Measurements from ENCODE around the gene URM1.
A peak's percentile ranks its signal among the peaks of the same experiment; 100 is the strongest.
"Not testable (repeated sequence)": the region's sequence is repeated elsewhere in the genome, so short reads cannot be mapped to it uniquely, and the experiment has no call there.

URM1 gene

GRCh38 chr9:128409450-128409849, 38.3 kb downstream of the URM1 start:
- DNase-seq (ENCODE audit: low read depth), result no peak

DNA sequence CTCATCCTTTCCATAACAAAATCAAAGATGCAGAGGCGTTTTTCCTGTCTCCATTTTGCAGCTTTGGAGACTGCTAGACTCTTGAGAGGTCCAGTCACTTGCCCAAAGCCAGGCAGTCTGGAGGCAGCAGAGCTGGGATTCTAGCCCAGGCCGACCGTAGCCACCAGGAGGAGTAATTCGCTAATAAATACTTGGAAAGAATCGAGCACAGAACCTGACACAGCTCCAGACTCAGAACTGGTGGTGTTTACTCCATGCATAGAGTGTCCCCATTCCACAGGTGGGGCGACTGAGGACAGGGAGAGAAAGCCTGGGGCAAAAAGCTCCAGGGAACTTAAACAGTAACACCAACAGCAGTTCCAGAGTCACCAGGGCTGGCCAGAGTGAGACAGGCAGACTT, 38.8 kb downstream of the URM1 start:
- DNase-seq (ENCODE audit: low read depth), result peak; percentile 31

GRCh38 chr9:128411364-128412119, 40.4 kb downstream of the URM1 start:
- no peak for DNase-seq (ENCODE audit: low read depth)

- DNase-seq (ENCODE audit: low read depth), result peak; percentile 28
Observed at GRCh38 chr9:128412120-128412790, 41.1 kb downstream of the URM1 start.

GRCh38 chr9:128413728-128414127, 42.6 kb downstream of the URM1 start:
- DNase-seq (ENCODE audit: low read depth), result not testable (repeated sequence)

DNA sequence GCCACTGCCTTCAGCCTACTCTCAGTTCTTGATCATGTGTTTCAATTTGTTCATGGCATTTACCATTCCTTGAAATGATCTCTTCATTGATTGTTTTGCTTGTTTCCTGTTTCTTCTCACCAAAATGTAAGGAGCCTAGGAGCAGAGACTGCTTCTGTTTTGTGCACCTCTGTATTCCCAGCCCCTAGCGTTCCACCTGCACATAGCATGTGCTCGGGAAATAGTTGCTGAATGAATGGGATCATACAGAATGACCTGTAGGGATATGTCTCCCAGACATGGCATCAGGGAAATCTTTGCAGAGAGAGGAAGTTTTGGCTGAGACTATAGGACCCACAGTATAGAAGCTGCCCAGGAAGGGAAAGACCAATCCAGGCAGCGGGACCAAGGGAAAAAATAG, 43.3 kb downstream of the URM1 start:
- DNase-seq (ENCODE audit: low read depth), result no peak

- DNase-seq (ENCODE audit: low read depth), result no peak
Observed at GRCh38 chr9:128415281-128415680, 44.1 kb downstream of the URM1 start.

- DNase-seq (ENCODE audit: low read depth), result no peak
Observed at GRCh38 chr9:128416014-128416413, 44.8 kb downstream of the URM1 start.

DNA sequence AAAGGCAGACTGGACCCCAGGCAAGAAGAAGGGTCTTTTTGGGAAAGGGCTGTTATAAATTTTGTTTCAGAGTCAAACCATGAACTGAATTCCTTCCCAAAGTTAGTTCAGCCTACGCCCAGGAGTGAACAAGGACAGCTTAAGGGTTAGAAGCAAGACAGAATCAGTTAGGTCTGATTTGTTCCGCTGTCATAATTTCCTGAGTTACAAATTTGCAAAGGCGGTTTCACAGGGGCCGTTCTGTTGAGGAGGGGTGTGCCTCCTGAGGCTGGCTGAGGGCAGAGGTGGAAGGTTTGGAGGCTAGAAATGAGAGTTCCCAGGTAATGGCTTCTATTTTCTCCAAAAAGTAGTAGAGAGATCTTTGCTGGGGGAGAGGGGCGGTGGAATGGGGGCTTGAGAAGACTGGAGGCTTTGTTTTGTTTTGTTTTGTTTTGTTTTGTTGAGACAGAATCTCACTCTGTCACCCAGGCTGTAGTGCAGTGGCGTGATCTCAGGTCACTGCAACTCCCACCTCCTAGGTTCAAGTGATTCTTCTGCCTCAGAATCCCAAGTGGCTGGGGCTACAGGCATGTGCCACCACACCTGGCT, 45.4 kb downstream of the URM1 start:
- DNase-seq (ENCODE audit: low read depth), result no peak

DNA sequence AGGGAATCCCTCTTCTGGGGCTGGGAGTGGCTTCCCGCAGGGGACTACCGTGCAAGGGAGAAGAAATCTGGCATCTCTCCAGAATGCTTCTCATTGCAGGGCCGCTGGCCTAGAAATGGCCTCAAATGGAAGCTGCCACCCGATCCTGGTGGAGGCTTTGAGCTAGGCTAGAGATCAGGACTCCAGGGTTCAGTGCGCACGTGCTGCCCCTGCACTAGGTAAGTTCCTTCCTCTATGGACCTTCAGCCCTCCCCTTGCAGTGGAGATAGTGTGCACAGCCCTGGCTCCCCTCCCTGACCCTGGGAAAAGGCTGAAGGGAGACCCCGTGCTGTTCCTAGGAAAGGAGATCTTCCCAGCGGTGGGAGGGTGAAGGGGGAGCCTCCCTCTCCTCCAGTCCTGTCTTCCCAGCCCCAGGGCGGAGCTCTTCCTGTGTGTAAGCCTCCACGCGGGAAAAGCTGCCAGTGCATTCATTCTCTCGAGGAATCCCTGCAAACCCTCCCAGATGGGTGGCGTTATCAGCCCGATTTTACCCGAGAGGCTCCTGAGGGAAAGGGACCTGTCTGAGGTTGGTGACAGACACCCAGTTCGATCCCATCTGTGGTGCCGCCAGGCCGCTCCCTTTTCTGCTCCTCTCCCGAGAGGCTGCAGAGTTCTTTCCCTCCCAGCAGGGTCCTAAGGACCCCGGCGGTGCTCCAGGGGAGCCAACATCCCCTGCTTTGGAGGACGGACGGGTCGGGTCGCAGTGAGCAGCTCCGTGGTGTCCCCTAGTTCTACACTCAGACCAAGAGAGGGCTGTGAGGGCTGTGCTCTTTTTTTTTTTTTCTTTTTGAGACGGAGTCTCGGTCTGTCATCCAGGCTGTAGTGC, 48.1 kb downstream of the URM1 start:
- DNase-seq (ENCODE audit: low read depth), result peak; percentile 39

DNA sequence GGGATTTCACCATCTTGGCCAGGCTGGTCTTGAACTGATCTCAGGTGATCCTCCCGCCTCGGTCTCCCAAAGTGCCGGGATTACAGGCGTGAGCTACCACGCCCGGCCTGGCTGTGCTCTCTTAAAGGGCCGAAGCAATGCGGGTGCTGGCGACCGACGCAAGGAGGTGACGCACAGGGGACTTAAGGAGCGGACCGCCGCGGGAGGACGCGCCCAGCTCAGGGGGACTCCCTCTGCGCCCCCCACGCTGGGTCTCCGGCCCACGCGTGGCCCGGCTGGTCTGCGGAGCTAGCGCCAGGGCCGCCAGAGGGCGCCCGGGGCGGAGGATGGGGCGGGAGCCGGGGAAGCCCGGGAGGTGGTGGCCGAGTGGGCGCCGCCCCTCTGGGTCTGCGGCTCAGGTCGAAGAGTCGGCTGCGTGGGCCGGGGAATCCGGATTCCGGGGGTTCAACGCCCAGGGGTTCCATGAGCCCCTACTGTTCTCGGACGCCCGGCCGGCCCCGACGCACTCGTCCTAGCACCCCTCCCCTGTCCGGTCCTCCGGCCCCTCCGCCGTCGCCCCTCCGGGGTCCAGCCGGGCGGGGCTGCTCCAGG, 49.0 kb downstream of the URM1 start:
- DNase-seq (ENCODE audit: low read depth), result peak; percentile 56

GRCh38 chr9:128420651-128421481, 49.7 kb downstream of the URM1 start, which contains the start of gene CERCAM:
Gene CERCAM, plus strand, starts transcription at chr9:128420857. Its CDS starts 21 bp downstream, at chr9:128420878.
- DNase-seq (ENCODE audit: low read depth), result peak; percentile 35

DNA sequence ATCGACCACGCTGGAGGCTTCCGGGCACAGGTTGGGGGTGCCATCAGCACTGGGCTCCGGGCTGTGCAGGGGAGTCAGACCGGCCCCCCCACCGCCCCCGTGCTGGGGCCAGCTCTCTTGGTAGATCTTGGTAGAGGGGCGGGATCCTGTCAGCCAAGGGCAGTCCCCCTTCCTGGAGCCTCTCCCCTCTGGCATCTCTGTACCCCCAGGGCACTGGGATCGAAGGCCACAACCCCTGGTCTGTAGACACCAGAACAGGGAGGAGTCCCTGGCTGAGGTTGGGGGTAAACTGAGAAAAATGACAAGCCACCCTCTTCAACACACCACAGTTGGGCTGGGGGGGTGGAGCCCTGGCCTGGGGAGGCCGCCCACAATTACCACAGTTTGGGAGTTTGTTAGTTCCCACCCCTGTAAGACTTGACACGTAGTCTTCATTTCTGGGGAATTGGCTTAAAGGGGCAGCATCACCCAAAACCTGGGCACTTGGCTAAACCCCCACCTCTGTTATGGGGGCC, 50.4 kb downstream of the URM1 start:
- DNase-seq (ENCODE audit: low read depth), result peak; percentile 31

DNA sequence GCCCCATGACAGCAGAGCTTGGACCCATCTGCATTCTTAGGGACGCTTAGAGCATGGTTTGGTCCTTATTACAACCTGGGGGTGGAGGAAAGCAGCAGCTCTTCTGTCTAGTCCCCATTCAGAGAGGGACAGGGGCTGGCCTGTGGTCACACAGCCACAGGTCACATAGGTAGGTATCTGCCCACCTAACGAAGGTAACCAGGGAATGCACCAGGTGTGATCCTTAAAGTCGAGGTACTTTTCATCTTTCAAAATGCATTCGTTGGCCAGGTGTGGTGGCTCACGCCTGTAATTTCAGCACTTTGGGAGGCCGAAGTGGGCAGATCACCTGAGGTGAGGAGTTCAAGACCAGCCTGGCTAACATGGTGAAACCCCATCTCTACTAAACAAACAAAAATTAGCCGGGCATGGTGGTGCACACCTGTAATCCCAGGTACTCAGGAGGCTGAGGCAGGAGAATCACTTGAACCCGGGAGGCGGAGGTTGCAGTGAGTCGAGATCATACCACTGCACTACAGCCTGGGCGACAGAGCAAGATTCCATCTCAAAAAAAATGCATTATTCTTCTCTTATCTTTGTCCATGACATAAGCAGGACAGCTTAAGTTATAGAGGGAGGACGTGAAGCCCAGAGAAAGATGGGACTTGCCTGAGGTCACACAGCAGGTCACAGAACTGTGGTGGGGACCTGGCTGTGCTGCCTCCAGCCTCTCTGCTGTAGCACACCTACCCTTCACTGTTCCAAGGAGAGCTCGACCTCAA, 51.0 kb downstream of the URM1 start:
- DNase-seq (ENCODE audit: low read depth), result not testable (repeated sequence)

DNA sequence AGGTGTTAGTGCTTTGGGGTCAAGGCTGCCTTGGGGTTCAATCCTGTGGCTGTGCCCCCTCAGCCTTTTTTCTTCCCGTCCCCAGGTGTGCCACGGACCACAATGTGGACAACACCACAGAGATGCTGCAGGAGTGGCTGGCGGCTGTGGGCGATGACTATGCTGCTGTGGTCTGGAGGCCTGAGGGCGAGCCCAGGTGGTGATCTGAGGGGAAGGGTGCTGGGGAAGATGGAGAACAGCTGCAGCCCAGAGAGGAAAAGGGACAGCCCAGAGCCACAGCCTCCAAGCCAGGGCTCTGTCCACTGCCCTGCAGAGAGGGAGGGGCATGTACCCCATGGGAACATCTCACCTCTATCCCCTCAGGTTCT, 51.6 kb downstream of the URM1 start:
- no peak for DNase-seq (ENCODE audit: low read depth)

DNA sequence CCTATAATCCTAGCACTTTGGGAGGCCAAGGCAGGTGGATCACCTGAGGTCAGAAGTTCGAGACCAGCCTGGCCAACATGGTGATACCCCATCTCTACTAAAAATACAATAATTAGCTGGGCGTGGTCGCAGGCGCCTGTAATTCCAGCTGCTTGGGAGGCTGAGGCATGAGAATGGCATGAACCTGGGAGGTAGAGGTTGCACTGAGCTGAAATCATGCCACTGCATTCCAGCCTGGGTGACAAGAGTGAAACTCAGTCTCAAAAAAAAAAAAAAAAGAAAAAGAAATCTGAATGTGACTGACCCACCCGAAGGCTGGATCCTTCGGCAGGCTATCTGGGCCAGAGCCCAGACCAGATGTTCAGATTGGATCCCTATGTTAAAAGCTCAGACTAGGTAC, 52.2 kb downstream of the URM1 start:
- DNase-seq (ENCODE audit: low read depth), result not testable (repeated sequence)

DNA sequence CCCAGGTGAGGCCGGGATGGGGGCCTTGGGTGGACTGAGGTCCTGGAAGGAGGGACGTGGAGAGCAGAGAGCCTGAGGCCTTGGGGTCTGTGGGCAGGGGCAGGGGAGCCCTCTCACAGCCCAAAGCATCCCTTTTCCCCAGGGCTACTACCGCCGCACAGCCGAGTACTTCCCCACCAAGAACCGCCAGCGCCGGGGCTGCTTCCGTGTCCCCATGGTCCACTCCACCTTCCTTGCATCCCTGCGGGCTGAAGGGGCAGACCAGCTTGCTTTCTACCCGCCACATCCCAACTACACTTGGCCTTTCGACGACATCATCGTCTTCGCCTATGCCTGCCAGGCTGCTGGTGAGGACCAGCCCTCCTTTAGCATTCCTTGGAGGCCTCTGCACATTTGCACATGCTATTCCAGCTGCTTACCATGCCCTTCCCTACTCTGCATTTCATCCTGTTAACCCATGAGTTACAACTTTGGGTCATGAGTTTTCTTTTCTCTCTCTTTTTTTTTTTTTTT, 53.1 kb downstream of the URM1 start:
- no peak for DNase-seq (ENCODE audit: low read depth)

DNA sequence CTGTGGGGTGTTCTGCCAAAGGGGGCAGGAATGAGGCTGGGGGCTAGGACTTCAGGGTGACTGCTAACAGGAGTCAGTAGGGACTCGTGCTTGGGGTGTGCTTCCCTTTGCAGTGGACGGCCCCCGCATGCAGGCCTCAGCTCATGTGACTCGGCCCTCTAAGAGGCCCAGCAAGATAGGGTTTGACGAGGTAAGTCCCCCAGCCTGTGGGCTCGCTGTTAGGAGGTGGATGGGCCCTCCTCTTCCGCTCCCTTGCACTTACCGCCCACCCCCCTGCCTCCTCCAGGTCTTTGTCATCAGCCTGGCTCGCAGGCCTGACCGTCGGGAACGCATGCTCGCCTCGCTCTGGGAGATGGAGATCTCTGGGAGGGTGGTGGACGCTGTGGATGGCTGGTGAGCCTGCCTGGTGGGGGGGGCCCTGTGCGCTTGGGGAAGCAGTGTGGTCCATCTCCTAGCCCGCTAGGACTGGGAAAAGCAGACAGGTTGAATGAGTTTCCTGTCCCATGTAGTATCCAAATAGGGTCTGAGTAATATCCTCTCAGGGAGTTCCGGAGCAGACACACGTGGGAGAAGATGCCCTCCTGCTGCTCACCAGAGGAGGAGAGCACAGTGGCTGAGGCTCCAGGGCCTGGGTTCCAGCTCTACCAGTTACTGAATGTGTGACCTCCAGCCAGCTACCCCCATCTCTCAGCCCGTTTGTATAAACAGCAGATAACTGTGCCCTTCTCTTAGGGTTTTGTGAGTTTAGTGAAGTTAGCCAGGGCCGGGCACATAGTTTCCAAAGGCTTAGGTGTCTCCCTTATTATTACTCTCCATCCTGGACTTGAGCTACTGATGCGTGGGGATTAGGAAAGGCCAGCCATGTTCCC, 57.7 kb downstream of the URM1 start:
- peak; percentile 51 for DNase-seq (ENCODE audit: low read depth)

All from iris pigment epithelial cell (primary cell).